Neural cell (in vitro differentiated cells): ENCODE data around the gene SNTG2. TPM values are rescaled to one million over a fixed set of nuclear protein-coding genes. Genes with fewer than 3 reads are reported as not detected.

Source experiments
- H2AFZ ChIP-seq: fragments of 200-600, 300-800 bp; sonication (generic), shearing (Covaris generic); 2 replicates; pipeline ENCODE4 v1.6.0; 2014; ENCODE audit warnings: low read depth, mild to moderate bottlenecking, antibody characterized with exemption, low read length, moderate library complexity
- H3F3A ChIP-seq: fragments of 200-600 bp; shearing (Covaris generic); 2 replicates; pipeline ENCODE4 v1.6.1; 2016; ENCODE audit warnings: mild to moderate bottlenecking, moderate library complexity, mixed read lengths, antibody characterized with exemption, low read length; ENCODE audit not compliant: insufficient read depth, poor library complexity, severe bottlenecking
- H3K27ac ChIP-seq: fragments of 200-600, 300-800 bp; sonication (generic), shearing (Covaris generic); 2 replicates; pipeline ENCODE4 v1.5.1; 2014; ENCODE audit warnings: mild to moderate bottlenecking, low read length, moderate library complexity
- H3K27me3 ChIP-seq: fragments of 300-800, 200-600 bp; sonication (generic), shearing (Covaris generic); 2 replicates; pipeline ENCODE4 v1.6.0; 2014; ENCODE audit warnings: mild to moderate bottlenecking, low read depth, low read length, moderate library complexity; ENCODE audit not compliant: insufficient read depth
- H3K36me3 ChIP-seq: fragments of 300-800, 200-600 bp; sonication (generic), shearing (Covaris generic); 2 replicates; pipeline ENCODE4 v1.5.1; 2014; ENCODE audit warnings: mild to moderate bottlenecking, antibody characterized with exemption, low read length, moderate library complexity; ENCODE audit not compliant: insufficient read depth
- H3K4me2 ChIP-seq: fragments of 300-800, 200-600 bp; sonication (generic), shearing (Covaris generic); 2 replicates; pipeline ENCODE4 v1.6.0; 2014; ENCODE audit warnings: mild to moderate bottlenecking, low read length
- H3K4me3 ChIP-seq: fragments of 300-800, 200-600 bp; sonication (generic), shearing (Covaris generic); 2 replicates; pipeline ENCODE4 v1.5.1; 2014; ENCODE audit warnings: mild to moderate bottlenecking, low read length, moderate library complexity
- H3K79me2 ChIP-seq: fragments of 200-600 bp; shearing (Covaris generic); replicated peaks from 2 replicates; pipeline ENCODE4 v1.6.0; 2014; ENCODE audit warnings: mild to moderate bottlenecking, low read length, moderate library complexity; ENCODE audit not compliant: insufficient read depth
- H3K9ac ChIP-seq: fragments of 300-800, 200-600 bp; sonication (generic), shearing (Covaris generic); 2 replicates; pipeline ENCODE4 v1.6.1; 2016; ENCODE audit warnings: mild to moderate bottlenecking, low read length, mixed read lengths
- H3K9me2 ChIP-seq: fragments of 200-600 bp; shearing (Covaris generic); 2 replicates; pipeline ENCODE4 v1.6.1; 2016; ENCODE audit warnings: mild to moderate bottlenecking, low read length, mixed read lengths; ENCODE audit not compliant: insufficient read depth
- H3K9me3 ChIP-seq: fragments of 200-600, 300-800 bp; sonication (generic), shearing (Covaris generic); 2 replicates; pipeline ENCODE4 v1.6.1; 2016; ENCODE audit warnings: mild to moderate bottlenecking, mixed run types, low read length, moderate library complexity, mixed read lengths
- H4K20me1 ChIP-seq: fragments of 200-600 bp; shearing (Covaris generic); 2 replicates; pipeline ENCODE4 v1.6.1; 2016; ENCODE audit warnings: mild to moderate bottlenecking, mixed run types; ENCODE audit not compliant: insufficient read depth
- CTCF ChIP-seq: fragments of 450-650 bp; IDR thresholded peaks from 2 replicates; pipeline ENCODE4 v1.5.1; 2014; ENCODE audit warnings: antibody characterized with exemption, mild to moderate bottlenecking, moderate library complexity; ENCODE audit not compliant: poor library complexity, severe bottlenecking
- EP300 ChIP-seq: fragments of 450-650 bp; conservative IDR thresholded peaks from 2 replicates; pipeline ENCODE4 v1.6.1; 2014; ENCODE audit warnings: antibody characterized with exemption, mild to moderate bottlenecking, moderate library complexity; ENCODE audit not compliant: poor library complexity, severe bottlenecking
- EZH2 ChIP-seq: fragments of 200-600, 300-800 bp; shearing (Covaris generic), sonication (generic); IDR thresholded peaks from 2 replicates; pipeline ENCODE4 v1.6.1; 2014; ENCODE audit warnings: antibody characterized with exemption, low read length, borderline replicate concordance, mild to moderate bottlenecking; ENCODE audit not compliant: insufficient read depth, poor library complexity, severe bottlenecking
- MXI1 ChIP-seq: fragments of 450-650 bp; conservative IDR thresholded peaks from 2 replicates; pipeline ENCODE4 v1.6.1; 2014; ENCODE audit warnings: antibody characterized with exemption, mild to moderate bottlenecking; ENCODE audit not compliant: poor library complexity, severe bottlenecking
- POLR2AphosphoS5 ChIP-seq: IDR thresholded peaks from 2 replicates; pipeline ENCODE4 v1.6.1; 2012
- RAD21 ChIP-seq: fragments of 450-650 bp; conservative IDR thresholded peaks from 2 replicates; pipeline ENCODE4 v1.6.1; 2014; ENCODE audit warnings: antibody characterized with exemption, mild to moderate bottlenecking, moderate library complexity
- REST ChIP-seq: IDR thresholded peaks from 2 replicates; pipeline ENCODE4 v1.6.1; 2012; ENCODE audit warnings: borderline replicate concordance
- SMC3 ChIP-seq: fragments of 450-650 bp; conservative IDR thresholded peaks from 2 replicates; pipeline ENCODE4 v1.6.1; 2014; ENCODE audit warnings: antibody characterized with exemption, mild to moderate bottlenecking, moderate library complexity; ENCODE audit not compliant: poor library complexity
- TAF1 ChIP-seq: IDR thresholded peaks from 2 replicates; pipeline ENCODE4 v1.6.1; 2012; ENCODE audit warnings: low read depth
- polyA plus RNA-seq: library from polyadenylated mRNA; depleted of rRNA; stranded (reverse); fragments of >200 nt; gene quantifications from 2 replicates; pipeline ENCODE4 v1.2.3, GENCODE V29; 2014

The SNTG2 gene
- polyA plus RNA-seq, 1 donor from 2014 or later: not detected

GRCh38 chr2:1277634-1278033 is 327.0 kb downstream of the SNTG2 start:
- Histone ChIP-seq H3K9me3 (peaks cover 13% of the 10 kb centered on the region), H3K9ac (no peak overlapping the region), H3F3A (no peaks in the 10 kb centered on the region), H3K27ac (no peak overlapping the region), H3K36me3 (no peaks in the 10 kb centered on the region), H3K4me2 (no peak overlapping the region), H3K4me3 (no peak overlapping the region), H3K27me3 (no peaks in the 10 kb centered on the region), H2AFZ (no peak overlapping the region), H3K9me2 (no peaks in the 10 kb centered on the region), H4K20me1 (no peaks in the 10 kb centered on the region), H3K79me2 (no peaks in the 10 kb centered on the region)
- TF ChIP-seq TAF1 (no peak), RAD21 (no peak), SMC3 (no peak)

GRCh38 chr2:1278125-1278524 is 327.5 kb downstream of the SNTG2 start:
- H3K27me3 ChIP-seq: no peaks in the 10 kb centered on the region
- H3K36me3 ChIP-seq: no peaks in the 10 kb centered on the region
- H3K9ac ChIP-seq: no peak overlapping the region
- no peak overlapping the region for H3K4me2 ChIP-seq
- H4K20me1 ChIP-seq: no peaks in the 10 kb centered on the region
- no peaks in the 10 kb centered on the region for H3K79me2 ChIP-seq
- H3K27ac ChIP-seq: no peak overlapping the region
- H3F3A ChIP-seq: no peaks in the 10 kb centered on the region
- H3K9me3 ChIP-seq: peaks cover 13% of the 10 kb centered on the region
- H3K4me3 ChIP-seq: no peak overlapping the region
- TF ChIP-seq TAF1: no peak
- no peak for TF ChIP-seq RAD21
- TF ChIP-seq SMC3: no peak
- TF ChIP-seq POLR2AphosphoS5: no peak
- TF ChIP-seq REST: no peak
- TF ChIP-seq EZH2: no peak
- no peak for TF ChIP-seq CTCF
- TF ChIP-seq EP300: no peak
- TF ChIP-seq MXI1: no peak
- no peaks in the 10 kb centered on the region for H3K9me2 ChIP-seq
- no peak overlapping the region for H2AFZ ChIP-seq

GRCh38 chr2:1278861-1279260 is 328.2 kb downstream of the SNTG2 start:
- no peaks in the 10 kb centered on the region for H3K9me2 ChIP-seq
- H3K9me3 ChIP-seq: peaks cover 13% of the 10 kb centered on the region
- no peak overlapping the region for H3K4me3 ChIP-seq
- TF ChIP-seq POLR2AphosphoS5: no peak
- no peak for TF ChIP-seq RAD21
- no peak for TF ChIP-seq TAF1
- H4K20me1 ChIP-seq: no peaks in the 10 kb centered on the region
- no peak overlapping the region for H2AFZ ChIP-seq
- H3F3A ChIP-seq: no peaks in the 10 kb centered on the region
- no peak overlapping the region for H3K4me2 ChIP-seq
- H3K79me2 ChIP-seq: no peaks in the 10 kb centered on the region
- no peak overlapping the region for H3K27ac ChIP-seq
- no peaks in the 10 kb centered on the region for H3K36me3 ChIP-seq
- no peaks in the 10 kb centered on the region for H3K27me3 ChIP-seq
- no peak overlapping the region for H3K9ac ChIP-seq
